Right kidney (tissue), 1 donor: ENCODE data around the gene SKIC8.
"Not testable (repeated sequence)": the region's sequence is repeated elsewhere in the genome, so short reads cannot be mapped to it uniquely, and the experiment has no call there.

Source experiments
- DNase-seq: peaks from one replicate; pipeline ENCODE4 v3.0.0-alpha.2; 2016

SKIC8 gene

DNA sequence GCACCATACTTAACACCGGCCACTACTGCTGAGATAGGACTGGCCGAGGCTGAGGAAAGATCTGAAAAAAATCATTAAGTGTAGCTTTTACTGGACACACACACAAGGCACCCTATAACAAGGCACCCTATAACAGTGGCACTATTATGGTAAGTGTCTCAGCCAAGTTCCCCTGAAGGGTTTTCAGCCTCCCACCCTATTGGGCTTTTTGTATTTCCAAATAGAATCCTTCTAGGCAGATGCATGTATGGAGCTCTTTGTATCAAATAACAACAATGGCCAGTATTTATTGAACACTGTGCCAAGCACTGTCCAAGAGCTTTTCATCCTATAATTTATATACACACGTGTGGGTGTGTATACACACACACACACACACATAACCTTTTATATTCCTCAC is 41.7 kb downstream of the SKIC8 start:
- no peak for DNase-seq

DNA sequence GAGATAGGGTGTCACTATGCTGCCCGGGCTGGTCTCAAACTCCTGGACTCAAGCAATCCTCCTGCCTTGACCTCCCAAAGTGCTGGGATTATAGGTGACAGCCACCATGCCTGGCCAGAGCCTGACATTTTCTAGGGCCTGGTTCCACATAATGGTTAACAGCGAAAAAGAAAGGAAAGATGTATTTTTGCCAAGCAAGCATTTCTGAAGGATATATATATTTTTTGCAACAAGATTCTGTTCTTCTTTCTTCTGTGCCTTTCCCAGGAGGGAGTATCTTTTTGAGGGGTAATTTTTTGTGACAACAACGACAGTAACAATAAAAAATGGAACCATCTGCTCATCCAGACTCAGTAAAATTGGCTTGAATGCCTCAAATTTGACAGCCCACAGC is 43.4 kb downstream of the SKIC8 start:
- DNase-seq, result no peak

DNA sequence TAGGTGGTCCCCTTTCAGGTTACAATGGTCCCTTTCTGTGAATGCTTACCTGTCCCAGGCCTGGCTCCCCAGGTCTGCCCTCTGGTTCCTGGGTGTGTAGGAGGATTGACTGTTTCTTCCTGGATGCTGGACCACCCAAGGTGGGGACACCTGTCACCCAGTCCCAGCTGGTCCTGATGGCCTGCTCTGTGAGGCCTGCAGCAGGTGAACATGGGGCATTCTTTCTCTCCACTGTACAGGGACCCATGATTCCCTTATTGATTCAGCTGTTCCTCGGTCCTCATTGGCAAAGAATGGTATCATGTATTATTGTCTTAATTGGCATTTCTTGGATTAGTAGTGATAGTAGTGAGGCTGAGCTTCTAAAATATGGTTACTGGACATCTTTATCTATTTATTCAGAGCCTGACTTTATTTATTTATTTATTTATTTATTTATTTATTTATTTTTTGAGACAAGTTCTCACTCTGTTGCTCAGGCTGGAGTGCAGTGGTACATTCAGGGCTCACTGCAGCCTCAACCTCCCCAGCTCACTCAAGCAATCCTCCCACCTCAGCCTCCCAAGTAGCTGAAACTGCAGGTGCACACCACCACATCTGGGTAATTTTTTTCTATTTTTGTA is 43.9 kb downstream of the SKIC8 start:
- no peak for DNase-seq

DNA sequence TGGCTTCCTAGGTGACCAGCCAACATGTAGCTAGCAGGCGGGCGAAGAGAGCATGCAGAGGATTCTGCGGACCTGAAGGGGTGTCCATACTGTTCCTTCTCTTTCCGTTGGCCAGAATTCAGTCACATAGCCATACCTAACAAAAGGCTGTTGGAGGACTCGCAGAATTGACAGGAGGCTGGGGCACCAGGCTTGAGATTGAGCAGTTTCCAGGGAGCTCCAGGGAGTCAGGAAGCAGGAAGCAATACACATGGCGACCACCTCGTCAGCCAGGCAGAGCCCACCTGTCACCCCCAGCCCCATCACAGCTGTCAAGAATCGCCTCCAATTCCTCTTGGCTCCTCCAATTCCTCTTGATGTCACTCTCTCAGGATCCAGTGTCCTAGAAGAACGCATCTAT is 48.3 kb downstream of the SKIC8 start:
- no peak for DNase-seq

DNA sequence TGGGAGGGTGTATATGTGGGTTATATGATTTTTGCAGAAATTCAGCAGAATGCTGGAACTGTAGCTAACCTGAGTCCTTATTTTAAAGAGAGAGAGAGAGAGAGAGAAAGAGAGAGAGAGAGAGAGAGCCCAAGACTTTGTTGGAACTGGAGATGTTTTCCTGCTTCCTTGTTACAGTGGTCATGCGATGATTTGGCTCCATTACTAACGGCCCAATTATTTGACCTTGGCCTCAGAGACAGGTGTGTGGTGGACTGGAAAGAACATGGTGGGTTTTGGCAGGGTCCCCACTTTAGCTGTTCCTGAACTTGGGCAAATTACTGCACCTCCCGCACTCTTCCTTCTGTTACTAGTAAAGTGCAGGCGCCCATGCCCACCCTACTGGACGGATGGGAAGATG is 50.3 kb downstream of the SKIC8 start:
- no peak for DNase-seq

DNA sequence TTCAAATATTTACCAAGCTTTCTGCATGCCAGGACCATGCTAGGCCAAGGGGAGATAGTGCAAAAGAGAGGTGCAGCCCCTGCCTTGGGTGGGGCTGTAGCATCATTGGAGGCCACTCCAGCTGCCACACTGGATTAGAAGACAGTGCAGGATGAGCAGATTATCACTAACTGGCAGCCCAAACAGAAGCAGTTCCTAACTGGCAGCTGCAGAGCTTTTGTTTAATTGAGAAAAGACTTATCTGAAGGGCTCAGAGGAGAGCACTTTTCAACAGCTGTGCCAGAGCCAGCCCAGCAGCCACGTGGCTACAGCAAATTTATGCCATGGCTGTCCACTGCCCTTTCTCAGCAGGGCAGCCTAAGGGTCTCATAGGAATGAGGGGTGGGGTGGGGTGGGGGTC is 51.5 kb downstream of the SKIC8 start:
- no peak for DNase-seq

DNA sequence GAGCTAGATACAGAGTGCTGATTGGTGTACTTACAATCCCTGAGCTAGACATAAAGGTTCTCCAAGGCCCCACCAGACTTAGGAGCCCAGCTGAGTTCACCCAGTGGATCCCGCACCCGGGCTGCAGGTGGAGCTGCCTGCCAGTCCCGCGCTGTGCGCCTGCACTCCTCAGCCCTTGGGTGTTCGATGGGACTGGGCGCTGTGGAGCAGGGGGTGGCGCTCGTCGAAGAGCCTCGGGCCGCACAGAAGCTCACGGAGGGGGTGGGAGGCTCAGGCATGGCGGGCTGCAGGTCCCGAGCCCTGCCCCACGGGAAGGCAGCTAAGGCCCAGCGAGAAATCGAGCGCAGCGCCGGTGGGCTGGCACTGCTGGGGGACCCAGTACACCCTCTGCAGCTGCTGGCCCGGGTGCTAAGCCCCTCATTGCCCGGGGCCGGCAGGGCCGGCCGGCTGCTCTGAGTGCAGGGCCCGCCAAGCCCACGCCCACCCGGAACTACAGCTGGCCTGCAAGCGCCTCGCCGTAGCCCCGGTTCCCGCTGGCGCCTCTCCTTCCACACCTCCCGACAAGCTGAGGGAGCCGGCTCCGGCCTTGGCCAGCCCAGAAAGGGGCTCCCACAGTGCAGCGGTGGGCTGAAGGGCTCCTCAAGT is 53.3 kb downstream of the SKIC8 start:
- DNase-seq, result not testable (repeated sequence)

DNA sequence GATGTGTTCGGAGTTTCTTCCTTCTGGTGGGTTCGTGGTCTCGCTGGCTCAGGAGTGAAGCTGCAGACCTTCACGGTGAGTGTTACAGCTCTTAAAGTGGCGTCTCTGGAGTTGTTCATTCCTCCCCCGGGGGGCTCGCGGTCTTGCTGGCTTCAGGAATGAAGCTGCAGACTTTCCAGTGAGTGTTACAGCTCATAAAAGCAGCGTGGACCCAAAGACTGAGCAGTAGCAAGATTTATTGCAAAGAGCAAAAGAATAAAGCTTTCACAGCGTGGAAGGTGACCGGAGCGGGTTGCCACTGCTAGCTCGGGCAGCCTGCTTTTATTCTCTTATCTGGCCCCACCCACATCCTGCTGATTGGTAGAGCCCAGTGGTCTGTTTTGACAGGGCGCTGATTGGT is 54.0 kb downstream of the SKIC8 start:
- not testable (repeated sequence) for DNase-seq

DNA sequence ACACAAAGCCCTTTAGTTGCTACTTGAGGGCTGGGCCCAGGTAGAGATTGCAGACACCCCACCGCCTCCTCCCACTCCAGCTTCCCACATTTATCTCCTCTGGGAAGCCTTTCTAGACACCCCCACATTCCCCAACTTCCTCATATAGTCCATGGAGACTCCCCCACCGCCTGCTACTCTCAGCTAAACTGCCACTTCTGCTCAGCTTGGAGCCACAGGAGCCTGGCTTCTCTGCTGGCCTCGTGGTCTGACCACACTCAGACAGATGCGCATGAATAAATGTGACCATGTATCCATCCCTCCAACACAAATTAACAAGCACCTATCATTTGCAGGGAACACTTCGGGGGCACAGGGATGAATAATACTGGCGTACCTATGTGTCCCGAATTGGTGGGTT is 54.5 kb downstream of the SKIC8 start:
- no peak for DNase-seq

DNA sequence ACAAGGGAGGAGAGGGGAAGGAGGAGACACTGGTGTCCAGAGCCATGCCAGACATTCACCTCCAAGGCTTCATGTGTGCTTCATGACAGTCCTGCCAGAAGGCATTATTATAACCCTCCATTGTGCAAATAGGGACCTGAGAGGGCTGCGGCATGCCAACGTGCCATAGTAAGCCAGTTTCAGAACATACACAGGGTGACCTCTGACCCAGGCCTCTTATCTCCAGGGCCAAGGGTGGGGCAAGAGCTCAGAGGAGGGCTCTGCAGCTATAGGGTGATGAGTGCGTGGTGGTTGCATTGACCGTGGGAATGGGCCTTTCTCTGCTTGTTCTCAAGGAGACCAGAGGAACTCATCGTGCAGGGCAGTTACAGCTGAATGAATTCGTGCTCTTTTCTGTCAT is 55.3 kb downstream of the SKIC8 start:
- DNase-seq, result no peak

DNA sequence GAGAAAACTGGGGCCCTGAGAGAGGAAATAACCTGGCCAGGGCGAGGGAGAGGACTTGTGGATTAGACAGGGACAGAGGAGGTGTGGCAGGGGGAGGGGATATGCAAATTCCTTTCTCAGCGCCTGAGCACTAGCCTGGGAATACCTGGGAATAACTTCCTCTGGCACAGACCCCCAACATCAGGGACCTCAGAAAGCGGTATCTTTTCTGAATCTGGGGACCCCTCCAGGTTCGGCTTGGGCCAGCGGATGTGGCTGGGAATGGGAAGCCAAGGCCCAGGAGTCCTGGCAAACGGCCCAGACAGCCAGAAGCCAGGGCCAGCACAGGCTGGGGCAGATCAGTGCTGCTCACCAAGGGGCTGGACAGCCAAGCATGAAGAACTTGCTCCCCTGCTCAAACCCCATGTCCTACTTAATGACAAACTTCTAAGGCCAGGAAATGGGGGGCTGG is 55.9 kb downstream of the SKIC8 start:
- peak; percentile 56 for DNase-seq

DNA sequence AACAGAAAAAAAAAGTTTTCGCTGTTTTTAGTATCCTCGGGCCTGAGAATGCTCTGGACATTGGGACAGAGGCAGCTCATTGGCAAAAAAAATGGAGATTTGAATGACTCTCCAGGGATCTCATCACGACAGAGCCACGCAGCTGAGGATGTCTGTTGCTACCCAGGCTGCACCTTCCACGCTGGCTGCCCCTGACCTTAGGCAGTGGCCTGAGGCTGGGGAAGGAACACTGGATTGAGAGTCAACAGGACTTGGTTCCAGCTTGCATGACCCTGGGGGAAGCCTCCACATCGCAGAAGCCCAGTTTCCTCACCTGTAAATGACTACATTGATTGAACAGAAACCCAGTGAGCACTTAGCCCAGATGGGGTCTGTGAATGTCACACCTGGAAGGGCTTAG is 56.4 kb downstream of the SKIC8 start:
- peak; percentile 24 for DNase-seq

DNA sequence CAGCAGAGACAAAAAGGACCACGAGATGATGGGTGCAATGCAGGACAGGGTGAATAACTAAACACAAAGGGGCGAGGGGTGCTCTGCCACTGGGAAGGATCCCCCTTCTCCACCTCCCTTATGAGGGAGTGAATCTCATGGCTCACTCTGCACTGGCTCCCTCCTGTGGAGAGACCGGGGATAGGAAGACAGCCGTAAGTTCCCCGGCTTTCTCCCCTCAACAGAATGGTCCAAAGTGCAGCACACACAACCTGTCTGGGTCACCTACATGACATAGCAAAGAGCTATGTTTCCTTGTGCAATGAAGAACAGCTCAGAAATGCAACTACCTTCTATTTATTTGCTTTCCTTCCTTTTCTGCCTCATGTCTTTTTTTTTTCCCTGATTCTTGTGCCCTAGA is 57.3 kb downstream of the SKIC8 start:
- DNase-seq, result no peak

DNA sequence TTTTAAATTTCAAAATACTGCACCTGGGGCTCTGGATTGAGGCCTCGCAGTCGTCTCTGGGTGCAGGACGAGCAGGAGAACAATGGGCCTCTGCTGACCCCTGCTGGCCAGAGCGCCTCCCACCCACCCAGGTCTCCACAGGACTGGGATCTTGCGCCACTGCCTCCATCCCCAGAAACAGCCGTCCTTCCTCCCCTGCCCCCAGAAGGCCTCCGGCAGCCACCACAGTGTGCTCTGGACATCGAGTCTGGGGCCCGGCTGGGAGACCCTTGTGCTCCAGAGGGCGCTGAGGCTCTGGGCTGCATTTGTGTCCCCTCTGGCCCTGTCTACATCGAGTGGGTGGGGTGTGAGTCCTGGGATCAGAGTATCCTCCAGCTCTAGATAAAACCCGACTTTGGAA is 58.4 kb downstream of the SKIC8 start:
- DNase-seq, result peak; percentile 60

DNA sequence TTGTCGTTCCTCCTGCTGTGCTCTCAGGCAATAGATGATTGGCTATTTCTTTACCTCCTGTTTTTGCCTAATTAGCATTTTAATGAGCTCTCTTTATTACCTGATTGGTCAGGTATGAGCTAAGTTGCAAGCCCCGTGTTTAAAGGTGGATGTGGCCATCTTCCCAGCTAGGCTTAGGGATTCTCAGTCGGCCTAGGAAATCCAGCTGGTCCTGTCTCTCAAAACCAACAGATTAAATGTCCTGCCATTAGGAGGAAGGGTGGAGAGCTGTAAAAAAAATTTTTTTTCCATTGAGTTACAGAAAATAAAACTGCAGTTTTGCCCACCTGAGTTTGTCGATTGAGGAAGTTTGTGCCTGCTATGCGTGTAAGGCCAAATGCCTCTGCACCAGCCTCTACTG is 59.6 kb downstream of the SKIC8 start:
- no peak for DNase-seq

DNA sequence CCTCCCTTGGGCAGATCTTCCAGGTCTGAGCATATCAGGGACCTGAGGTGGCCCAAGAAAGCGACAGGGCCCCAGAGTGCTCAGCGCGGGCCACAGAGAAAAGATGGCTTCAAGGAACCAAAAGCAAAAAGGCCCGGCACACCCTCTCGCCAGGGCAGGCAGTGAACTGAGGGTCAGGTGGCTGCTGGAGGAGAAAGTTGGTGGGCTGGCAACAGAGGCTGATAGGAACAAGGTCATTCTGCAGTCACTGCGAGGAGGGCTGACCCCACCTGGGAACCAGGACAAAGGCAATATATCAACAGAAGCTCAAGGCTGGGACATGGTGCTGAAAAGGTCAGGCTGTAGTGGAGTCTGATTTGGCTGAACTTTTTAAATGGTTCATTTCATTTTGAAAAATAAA is 62.3 kb downstream of the SKIC8 start:
- DNase-seq, result no peak

DNA sequence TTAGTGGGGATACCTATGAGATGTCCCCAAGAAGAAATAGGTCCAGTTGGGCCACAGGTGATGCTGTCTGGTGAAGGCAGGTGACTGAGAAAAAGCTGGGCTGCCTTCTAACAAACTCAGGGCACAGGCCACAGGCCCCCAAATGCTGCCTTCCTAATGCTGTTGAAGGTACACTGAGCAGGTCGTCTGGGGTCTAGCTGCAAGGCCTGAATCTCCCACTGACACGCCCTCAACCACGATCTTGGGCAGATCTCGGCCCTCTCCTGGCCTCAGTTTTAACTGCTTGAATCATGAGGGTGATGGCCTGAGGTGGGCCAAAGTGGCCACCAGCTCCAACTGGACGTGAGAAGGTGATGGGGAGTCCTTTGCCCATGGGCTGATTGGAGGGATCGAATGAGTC is 62.9 kb downstream of the SKIC8 start:
- no peak for DNase-seq

DNA sequence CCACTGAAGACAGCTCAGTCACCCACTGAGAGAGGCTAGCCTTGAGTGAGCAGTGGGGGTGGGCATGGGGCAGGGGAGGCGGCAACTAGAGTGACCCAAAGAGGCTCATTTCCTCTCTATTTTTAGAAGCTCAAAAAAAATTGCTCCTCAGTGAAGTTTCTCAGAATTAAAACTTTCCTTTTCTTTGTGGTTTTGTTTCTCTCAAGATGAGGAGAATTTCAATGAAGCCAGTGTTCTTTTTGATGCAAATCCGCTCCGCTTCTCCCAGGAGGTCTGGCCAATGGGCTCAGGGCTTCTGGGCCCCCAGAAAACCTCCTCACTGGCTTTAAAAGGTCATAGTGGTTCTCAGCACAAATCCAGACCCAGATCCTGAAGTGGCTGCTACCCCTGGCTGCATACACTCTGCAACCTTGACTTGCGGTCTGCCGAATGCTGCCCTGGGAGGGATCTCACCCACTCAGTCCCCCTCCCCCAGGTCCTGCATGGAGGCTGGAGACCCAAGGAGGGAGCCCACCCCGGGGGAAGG is 64.8 kb downstream of the SKIC8 start, which contains the start of gene ACSBG1:
TSS of gene ACSBG1 (minus strand) at position 51 of the 526 bp plus-strand sequence. CDS start 64 bp downstream, outside the sequence.
- no peak for DNase-seq

DNA sequence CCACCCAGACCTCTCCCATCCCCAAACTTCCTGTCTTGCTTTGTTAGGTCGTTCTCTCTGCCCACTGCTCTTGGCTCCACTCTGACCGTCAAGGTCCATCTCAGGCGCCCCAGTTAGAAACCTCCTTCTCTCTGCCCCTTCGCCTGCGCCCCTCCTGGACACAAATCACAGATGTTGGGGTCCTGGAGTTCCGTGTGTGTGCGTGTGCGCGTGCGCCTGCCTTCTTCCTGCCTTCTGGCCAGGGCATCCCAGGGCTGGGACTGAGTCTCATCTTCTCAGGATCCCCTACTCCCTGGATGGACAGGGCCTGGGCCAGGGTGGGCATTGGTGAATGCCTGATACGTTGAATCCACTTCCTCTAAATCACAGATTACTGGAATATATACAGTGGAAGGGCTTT is 65.9 kb downstream of the SKIC8 start:
- no peak for DNase-seq
